Right lobe of liver (tissue), 6 donors: ENCODE results near the gene ZNF14. TPM values are rescaled to one million over a fixed set of nuclear protein-coding genes. Genes with fewer than 3 reads are reported as not detected.

Source experiments
- ATAC-seq, 4 donors: fragments of 200-7000 bp; cut with Tn5 transposase; one replicate each; pipeline ENCODE4 v1.9.1; 2020; ENCODE audit warnings: mild to moderate bottlenecking in 4 of 4, moderate library complexity in 4 of 4
- DNase-seq, 3 donors: peaks; one replicate each; pipeline ENCODE4 v3.0.0-alpha.2; 2020
- H3K27ac ChIP-seq, 3 donors: fragments of 200-600 bp; one replicate each; pipeline ENCODE4 v1.8.0; 2022
- H3K27me3 ChIP-seq, 2 donors: fragments of 200-600 bp; one replicate each; pipeline ENCODE4 v1.8.0; 2022
- H3K36me3 ChIP-seq, 4 donors: fragments of 200-600 bp; sonication (generic) in 1 of 4; one replicate each; pipeline versions ENCODE4 v1.5.1 to v1.8.0; 2017 to 2022; ENCODE audit warnings: control low read depth in 1 of 4
- H3K4me1 ChIP-seq, 4 donors: fragments of 200-600 bp; sonication (generic) in 1 of 4; one replicate each; pipeline versions ENCODE4 v1.5.1 to v1.8.0; 2017 to 2022; ENCODE audit warnings: control low read depth in 1 of 4
- H3K4me3 ChIP-seq, 3 donors: fragments of 200-600 bp; one replicate each; pipeline ENCODE4 v1.8.0; 2022
- H3K9me3 ChIP-seq, 4 donors: fragments of 200-600 bp; sonication (generic) in 1 of 4; one replicate each; pipeline versions ENCODE4 v1.5.1 to v1.8.0; 2017 to 2022; ENCODE audit warnings: control low read depth in 1 of 4
- POLR2A ChIP-seq: fragments of 450-650 bp; IDR thresholded peaks from one replicate; pipeline ENCODE4 v1.6.1; 2017; ENCODE audit warnings: antibody characterized with exemption, mild to moderate bottlenecking
- WGBS: methylation state at CpG from one replicate; pipeline ENCODE4 v1.1.6; 2018; ENCODE audit warnings: low coverage, low lambda C conversion rate; ENCODE audit not compliant: insufficient coverage; ENCODE audit errors: missing lambda C conversion rate; 5-methylcytosine and 5-hydroxymethylcytosine counted together
- intact Hi-C, 2 donors: fragments of 100-400 bp; cut with DNase I; formaldehyde crosslinking; loops; one replicate each; pipeline versions ENCODE4 v1.11.2 to v1.14.1; 2022
- total RNA-seq, 6 experiments: library from RNA; depleted of rRNA in 2 of 6; stranded (reverse); fragments of >200 nt in 2 of 6; fragmentation: NEBNext Ultra II Directional in 3 of 6; extraction: Animal tissue kit (Norgen Biotek cat#: 25700) in 3 of 6; gene quantifications; one replicate each; pipeline versions ENCODE4 v1.1.0 to v1.2.4, GENCODE V29; 2016 to 2023
- TF ChIP-seq, protein P1 (sequence below), 4 donors: fragments of 200-600 bp in 3 of 4; fragments of 450-650 bp in 1 of 4; IDR thresholded peaks; one replicate each; pipeline versions ENCODE4 v1.5.1 to v1.8.0; 2016 to 2022; ENCODE audit warnings: antibody characterized with exemption in 4 of 4, mild to moderate bottlenecking in 2 of 4
- donor health status: DM: no; HTN: yes; CAD: no.
- donor health status: DM: no; HTN: no; CAD: no.
- donor health status: DM: no; HTN: no; CAD: no.
- donor health status: DM: no; HTN: yes; CAD: no.
- donor health status: DM: no; HTN: yes; CAD: no.

ZNF14 gene
- total RNA-seq, 6 experiments from 2014 or later, result 0.25 to 0.67 (median 0.41) TPM

DNA sequence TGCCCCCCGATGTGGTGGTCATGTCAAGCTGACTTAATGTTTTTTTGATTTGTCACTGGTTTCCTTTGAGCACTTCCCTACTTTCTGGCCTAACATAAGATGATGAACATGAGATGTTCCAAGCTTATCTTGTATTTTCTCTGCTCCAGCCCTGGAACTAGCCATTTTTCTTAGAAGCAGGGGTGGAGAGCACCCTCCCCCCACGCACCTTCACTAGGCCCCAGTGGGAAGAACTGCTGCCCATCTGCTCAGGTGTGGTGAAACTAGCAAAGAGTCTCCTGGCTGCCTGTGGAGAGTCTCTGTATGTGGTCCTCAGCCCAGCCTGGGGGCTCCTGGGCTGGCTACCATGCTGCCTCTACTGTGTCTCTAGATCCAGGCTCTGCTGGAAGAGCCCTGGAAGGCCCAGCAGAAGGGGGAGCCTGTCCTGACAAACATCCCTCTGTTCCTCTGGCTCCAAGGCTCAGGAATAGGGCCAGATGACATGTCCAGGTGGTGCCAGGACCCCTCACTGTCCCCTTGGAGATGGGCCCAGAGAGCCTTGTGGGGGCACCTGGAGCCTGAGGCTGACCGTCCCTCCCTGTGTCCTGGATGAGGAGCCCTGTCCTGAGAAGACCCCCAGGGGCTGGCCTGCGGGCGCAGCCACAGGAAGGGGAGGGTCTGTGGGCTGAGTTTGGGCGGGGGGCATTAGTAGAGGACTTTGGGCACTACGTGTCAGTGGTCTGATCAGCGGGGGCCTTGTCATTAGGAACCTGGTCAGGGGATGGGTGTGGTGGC lies 4.8 kb upstream of the ZNF14 start:
- Histone ChIP-seq H3K36me3 (no peaks in the 10 kb centered on the region), H3K27ac (no peak overlapping the region), H3K9me3 (no peaks in the 10 kb centered on the region), H3K27me3 (no peaks in the 10 kb centered on the region), H3K4me3 (no peak overlapping the region), H3K4me1 (no peaks in the 10 kb centered on the region)
- no peak for TF ChIP-seq POLR2A
- TF ChIP-seq, protein P1, sequence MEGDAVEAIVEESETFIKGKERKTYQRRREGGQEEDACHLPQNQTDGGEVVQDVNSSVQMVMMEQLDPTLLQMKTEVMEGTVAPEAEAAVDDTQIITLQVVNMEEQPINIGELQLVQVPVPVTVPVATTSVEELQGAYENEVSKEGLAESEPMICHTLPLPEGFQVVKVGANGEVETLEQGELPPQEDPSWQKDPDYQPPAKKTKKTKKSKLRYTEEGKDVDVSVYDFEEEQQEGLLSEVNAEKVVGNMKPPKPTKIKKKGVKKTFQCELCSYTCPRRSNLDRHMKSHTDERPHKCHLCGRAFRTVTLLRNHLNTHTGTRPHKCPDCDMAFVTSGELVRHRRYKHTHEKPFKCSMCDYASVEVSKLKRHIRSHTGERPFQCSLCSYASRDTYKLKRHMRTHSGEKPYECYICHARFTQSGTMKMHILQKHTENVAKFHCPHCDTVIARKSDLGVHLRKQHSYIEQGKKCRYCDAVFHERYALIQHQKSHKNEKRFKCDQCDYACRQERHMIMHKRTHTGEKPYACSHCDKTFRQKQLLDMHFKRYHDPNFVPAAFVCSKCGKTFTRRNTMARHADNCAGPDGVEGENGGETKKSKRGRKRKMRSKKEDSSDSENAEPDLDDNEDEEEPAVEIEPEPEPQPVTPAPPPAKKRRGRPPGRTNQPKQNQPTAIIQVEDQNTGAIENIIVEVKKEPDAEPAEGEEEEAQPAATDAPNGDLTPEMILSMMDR (IDR thresholded peaks at IDR 0.05), result no peak
- 39% methylated on average over 3 of the region's 8 CpGs for WGBS
- DNase-seq (peak in 1 of 3 donors; percentile 37), ATAC-seq (no peak)
- intact Hi-C loops, result no loop called here

DNA sequence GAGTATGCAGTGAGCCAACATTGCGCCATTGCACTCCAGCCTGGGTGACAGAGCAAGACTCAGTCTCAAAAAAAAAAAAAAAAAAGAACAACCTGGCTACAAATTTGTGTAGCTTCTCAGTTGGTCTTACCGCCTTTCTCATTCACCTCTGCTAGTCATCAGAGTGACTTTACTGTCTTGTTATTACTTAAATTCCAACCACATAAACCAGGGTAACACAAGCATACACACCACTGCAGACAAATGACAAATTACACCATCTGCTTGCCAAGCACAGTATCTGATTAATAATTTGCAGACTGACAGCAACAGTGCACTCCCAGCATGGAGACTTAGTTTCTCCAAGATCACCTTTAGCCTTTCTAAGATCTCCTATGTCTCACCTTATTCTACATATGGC lies 11.0 kb downstream of the ZNF14 start:
- H3K36me3 ChIP-seq, result no peaks in the 10 kb centered on the region
- H3K4me1 ChIP-seq, result no peaks in the 10 kb centered on the region
- H3K9me3 ChIP-seq, result peaks cover 0 to 22% (median 2%) of the 10 kb centered on the region in 4 donors
- 100% methylated on average over 2 of the region's 2 CpGs for WGBS
- intact Hi-C loops, result no loop called here
- TF ChIP-seq, protein P1 (IDR thresholded peaks at IDR 0.05), result no peak
- TF ChIP-seq POLR2A, result no peak
- no peak overlapping the region for H3K27ac ChIP-seq
- ATAC-seq (no peak), DNase-seq (no peak)
- no peak overlapping the region for H3K4me3 ChIP-seq
- no peaks in the 10 kb centered on the region for H3K27me3 ChIP-seq

DNA sequence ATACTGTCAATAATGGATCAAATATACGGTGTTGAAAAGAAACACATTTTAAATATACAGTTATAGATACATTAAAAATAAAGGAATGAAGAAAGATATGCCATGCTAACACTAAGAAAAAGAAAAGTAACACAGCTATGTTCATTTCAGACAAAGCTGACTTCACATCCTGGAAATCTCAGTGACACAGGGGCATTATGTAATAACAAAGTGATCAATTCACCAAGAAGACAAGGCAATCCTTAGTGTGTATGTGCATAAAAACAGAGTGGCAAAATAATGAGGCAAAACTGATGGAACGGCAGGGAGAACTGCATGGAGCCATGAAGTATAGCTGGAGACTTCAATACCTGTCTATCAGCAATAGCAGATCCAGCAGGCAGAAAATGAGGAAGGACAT lies 13.1 kb downstream of the ZNF14 start:
- WGBS, result 60% methylated on average over 2 of the region's 2 CpGs

DNA sequence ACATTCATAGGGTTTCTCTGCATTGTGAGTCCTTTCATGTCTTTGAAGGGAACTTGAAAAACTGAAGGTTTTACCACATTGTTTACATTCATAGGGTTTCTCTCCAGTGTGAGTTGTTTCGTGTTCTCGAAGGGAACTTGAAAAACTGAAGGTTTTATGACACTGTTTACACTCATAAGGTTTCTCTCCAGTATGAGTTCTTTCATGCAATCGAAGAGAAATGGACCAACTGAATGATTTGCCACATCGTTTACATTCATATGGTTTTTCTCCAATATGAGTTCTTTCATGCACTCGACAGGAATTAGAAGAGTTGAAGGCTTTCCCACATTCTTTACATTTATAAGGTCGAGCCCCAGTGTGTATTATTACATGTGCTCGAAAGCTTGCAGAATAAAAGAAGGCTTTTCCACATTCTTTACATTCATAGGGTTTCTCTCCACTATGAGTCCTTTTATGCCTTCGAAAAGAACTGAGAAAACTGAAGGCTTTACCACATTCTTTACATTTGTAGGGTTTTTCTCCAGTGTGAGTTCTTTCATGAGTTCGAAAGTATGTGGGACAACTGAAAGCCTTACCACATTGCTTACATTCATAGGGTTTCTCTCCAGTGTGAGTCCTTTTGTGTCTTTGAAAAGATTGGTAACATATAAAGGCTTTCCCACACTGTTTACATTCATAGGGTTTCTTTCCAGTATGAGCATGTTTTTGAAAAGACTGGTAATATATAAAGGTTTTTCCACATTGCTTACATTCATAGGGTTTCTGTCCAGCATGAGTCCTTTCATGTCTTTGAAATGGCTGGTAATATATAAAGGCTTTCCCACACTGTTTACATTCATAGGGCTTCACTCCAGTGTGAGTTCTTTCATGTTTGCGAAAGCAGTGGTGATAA lies 20.7 kb downstream of the ZNF14 start:
- ATAC-seq, result no peak

More for the DNA sequence above, 13.1 kb downstream of the ZNF14 start:
- H3K27me3 ChIP-seq, result no peaks in the 10 kb centered on the region
- no peak overlapping the region for H3K4me3 ChIP-seq
- H3K4me1 ChIP-seq, result no peaks in the 10 kb centered on the region
- H3K9me3 ChIP-seq, result peaks cover 0 to 28% (median 4%) of the 10 kb centered on the region in 4 donors
- ATAC-seq (no peak), DNase-seq (no peak)
- intact Hi-C loops, result no loop called here
- TF ChIP-seq POLR2A, result no peak
- TF ChIP-seq, protein P1 (IDR thresholded peaks at IDR 0.05), result no peak
- no peak overlapping the region for H3K27ac ChIP-seq
- H3K36me3 ChIP-seq, result no peaks in the 10 kb centered on the region

More for the DNA sequence above, 20.7 kb downstream of the ZNF14 start:
- Histone ChIP-seq H3K36me3 (peaks cover 0 to 12% (median 0%) of the 10 kb centered on the region in 4 donors), H3K9me3 (peaks cover 0 to 50% (median 21%) of the 10 kb centered on the region in 4 donors), H3K27ac (no peak overlapping the region), H3K27me3 (no peaks in the 10 kb centered on the region), H3K4me1 (no peaks in the 10 kb centered on the region), H3K4me3 (no peak overlapping the region)
- TF ChIP-seq, protein P1 (IDR thresholded peaks at IDR 0.05), result no peak
- TF ChIP-seq POLR2A, result no peak
- intact Hi-C loops, result no loop called here
- no peak for DNase-seq
- WGBS, result 84% methylated on average over 10 of the region's 10 CpGs
